Activated gamma-delta T cell treated with Interleukin-2 at 50 U/mL for 16 hours (primary cell): ENCODE data around the gene PPP1R12B.

Source experiments
- DNase-seq: peaks from one replicate; pipeline ENCODE4 v3.0.0-alpha.2; 2020

Gene PPP1R12B, protein sequence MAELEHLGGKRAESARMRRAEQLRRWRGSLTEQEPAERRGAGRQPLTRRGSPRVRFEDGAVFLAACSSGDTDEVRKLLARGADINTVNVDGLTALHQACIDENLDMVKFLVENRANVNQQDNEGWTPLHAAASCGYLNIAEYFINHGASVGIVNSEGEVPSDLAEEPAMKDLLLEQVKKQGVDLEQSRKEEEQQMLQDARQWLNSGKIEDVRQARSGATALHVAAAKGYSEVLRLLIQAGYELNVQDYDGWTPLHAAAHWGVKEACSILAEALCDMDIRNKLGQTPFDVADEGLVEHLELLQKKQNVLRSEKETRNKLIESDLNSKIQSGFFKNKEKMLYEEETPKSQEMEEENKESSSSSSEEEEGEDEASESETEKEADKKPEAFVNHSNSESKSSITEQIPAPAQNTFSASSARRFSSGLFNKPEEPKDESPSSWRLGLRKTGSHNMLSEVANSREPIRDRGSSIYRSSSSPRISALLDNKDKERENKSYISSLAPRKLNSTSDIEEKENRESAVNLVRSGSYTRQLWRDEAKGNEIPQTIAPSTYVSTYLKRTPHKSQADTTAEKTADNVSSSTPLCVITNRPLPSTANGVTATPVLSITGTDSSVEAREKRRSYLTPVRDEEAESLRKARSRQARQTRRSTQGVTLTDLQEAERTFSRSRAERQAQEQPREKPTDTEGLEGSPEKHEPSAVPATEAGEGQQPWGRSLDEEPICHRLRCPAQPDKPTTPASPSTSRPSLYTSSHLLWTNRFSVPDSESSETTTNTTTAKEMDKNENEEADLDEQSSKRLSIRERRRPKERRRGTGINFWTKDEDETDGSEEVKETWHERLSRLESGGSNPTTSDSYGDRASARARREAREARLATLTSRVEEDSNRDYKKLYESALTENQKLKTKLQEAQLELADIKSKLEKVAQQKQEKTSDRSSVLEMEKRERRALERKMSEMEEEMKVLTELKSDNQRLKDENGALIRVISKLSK

DNA sequence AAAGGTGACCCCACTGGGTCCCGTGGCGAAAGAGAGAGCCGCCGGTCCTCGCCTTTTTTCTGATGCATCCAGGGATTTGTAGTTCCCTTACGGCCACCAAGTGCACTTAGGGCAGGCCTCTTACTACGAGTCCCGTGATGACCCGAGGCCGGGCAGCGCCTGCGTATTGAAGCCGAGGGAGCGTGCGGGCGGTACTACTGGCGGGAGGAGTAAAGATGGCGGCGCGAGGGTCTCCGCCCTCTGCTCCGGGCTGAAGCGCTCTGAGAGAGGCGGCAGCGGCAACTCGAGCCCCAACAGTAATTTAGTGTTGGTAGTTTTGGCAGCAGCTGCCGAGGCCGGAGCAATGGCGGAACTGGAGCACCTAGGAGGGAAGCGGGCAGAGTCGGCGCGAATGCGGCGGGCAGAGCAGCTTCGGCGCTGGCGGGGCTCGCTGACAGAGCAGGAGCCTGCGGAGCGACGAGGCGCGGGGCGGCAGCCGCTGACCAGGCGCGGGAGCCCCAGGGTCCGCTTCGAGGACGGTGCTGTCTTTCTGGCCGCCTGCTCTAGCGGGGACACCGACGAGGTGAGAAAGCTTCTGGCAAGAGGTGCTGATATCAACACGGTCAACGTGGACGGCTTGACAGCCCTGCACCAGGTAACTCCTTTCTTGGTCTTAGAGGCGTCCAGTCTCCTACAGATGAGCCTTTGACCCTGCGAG, at the start of gene PPP1R12B:
Gene PPP1R12B, plus strand, starts transcription at position 191 of the 697 bp plus-strand sequence. Its CDS starts 153 bp downstream, at position 344.
- peak; percentile 95 for DNase-seq

DNA sequence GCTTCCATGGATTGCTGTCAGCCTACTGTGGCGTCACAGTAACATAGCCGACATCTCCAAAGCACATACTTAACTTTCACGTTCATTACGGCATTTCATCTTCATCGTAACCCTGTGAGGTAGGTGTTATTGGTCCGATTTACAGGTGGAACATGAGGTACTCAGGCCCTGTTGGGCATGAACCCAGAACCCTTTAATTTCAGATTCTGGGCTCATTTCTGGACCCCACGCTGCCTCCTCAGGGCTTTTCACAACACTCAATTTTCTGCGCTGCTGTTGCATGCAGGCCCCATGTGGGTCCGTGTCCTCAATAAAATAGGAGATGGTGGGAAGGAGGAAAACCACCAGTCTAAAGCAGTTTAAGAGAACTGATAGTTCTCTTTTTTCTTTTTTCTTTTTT, 46.3 kb upstream of the PPP1R12B start:
- DNase-seq: no peak

DNA sequence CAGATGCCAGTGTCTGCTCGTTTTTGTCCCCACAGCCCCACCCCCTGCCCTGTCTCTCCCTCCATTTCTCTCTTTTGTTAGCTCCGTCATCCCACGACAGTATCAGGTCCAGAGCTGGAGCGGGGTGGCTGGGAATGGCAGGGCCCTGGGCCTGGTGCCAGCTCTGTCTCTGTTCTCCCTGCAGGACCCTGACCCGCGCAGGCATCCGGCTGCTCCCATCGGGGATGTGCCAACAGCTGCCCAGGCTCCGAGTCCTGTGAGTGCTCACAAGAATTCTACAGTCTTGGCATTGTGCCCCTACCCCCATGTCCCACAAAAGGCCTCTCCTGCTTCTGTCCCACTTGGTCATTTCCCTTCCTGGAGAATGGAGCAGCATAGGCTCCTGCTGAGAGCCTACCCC, 44.1 kb upstream of the PPP1R12B start:
- DNase-seq: no peak

DNA sequence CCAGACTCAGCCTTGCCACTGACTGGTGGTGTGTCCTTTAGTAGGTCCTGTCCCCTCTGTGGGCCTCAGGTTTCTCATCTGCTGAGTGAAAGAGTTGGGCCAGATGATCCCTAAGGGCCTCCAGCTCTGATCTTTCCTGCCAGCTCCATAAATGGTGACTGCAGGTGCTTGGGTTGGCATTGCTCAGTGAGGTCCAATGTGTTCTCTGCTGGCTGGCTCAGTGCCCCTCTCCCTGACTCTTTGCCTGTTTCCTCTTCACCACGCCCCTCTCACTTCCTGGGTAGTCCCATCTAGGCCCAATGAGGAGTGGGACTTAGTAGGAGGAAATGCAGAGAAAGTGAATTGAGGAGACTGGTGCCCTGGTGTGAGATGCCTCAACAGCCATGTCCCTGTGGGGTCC, 43.3 kb upstream of the PPP1R12B start:
- no peak for DNase-seq

DNA sequence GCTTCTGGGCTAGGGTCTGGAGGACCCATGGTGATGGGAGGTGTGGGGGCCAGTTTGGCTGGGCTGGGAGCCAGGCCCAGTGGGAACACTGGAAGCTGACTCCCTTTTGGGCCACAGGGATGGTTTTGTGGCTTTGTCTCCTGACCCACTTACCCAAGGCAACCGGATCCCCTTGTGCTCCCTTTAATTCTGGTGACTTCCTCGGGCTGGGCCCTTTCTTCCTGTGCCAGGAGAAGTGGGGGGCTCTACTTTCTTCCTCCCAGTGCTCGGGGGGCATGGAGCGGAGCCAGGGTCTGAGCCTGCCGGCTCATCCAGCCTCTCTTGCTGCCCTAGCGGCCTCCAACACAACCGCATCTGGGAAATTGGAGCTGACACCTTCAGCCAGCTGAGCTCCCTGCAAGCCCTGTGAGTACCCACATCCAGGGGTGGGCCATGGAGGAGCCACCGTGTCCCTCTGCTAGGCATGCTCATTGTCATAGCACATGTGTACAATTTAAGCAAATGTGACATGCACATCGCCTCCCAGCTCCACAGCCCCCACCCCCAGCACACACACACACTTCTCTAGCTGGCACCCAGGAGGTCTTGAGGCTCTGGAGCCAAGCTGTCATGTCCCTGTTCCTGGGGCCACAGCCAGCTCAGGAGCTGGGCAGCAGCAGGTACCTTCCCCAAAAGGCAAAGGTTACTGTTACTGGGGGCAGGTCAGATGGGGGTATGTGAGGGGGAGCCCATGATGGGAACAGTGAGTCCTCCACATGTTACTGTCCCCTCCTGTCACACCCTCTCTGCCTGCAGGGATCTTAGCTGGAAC, 41.8 kb upstream of the PPP1R12B start:
- no peak for DNase-seq

DNA sequence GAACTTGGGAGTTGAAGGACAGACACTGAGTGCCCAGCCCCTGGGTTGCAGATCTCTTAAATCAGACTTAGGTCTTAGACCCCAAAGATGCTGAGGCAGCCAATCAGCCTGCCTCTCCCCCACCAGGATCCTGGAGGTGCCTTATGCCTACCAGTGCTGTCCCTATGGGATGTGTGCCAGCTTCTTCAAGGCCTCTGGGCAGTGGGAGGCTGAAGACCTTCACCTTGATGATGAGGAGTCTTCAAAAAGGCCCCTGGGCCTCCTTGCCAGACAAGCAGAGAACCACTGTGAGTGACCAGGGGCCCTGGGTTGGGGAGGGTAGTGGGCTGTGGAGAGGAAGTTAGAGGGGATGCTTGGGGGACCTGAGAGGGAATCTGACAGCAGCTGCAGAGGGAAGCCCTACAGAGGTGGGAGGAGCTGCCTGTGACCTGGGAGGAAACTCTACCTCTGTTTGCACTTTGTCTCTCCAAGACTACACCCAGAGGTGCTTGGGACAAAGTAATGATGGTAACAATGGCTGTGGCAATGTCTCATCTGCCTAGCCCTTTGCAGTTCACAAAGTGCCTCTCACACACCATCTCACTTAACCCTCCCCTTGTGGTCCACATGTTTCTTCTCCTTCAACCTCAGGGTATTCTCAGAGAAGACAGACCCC, 38.3 kb upstream of the PPP1R12B start:
- no peak for DNase-seq

DNA sequence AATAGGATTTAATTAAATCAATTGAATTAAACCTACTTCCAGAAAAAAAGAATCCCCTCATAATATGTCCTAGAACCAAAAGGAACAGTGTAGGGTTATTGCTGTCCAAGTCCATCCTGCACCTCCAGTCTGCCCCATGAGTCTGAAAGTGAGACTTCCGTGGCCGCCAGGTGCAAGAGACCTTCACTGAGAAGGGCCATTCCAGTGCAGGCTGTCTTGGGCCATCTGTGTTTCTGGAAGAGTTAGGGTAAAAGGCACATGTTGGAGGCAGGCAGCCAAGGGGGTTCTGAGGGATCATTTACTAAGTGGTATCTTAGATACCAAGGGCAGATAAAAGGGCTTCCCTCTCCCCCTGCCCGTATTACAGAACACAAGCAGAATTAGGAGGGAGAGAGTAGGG, 37.8 kb upstream of the PPP1R12B start:
- DNase-seq: no peak

DNA sequence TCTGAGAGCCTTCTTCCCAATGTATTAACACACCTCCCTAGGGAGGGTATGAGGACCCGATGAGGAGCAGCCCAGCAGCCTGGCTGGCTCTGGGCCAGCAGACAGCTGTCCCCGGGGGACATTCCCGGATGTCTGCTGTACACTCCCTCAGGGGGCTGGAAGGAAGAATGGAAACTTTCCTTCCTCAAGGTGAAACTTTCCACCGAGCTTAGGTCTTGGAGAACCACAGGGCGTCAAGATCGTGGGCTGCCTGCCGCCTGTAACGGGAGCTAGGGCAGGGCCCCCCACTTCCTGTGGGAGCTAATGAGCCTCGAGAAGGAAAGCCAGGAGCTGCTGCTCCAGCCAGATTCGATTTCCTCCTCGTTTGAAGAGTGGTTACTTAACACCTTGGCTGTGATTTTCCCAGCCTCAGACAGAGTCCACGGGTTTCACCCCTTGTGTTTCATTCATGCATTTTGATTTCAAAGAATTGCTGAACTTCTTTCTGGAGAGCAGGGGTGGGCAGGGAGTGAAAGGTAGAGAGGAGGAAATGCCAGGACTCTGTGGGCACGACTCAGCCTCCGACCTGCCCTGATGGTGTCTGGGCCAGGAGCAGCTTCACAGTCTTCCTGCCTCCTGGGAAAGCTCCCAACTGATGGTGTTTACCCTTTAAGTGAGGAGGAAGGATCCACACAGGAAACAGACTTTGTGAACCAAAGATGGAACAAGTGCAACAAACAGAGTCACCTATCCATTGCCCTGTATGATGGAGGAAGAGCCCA, 36.4 kb upstream of the PPP1R12B start:
- DNase-seq: no peak

DNA sequence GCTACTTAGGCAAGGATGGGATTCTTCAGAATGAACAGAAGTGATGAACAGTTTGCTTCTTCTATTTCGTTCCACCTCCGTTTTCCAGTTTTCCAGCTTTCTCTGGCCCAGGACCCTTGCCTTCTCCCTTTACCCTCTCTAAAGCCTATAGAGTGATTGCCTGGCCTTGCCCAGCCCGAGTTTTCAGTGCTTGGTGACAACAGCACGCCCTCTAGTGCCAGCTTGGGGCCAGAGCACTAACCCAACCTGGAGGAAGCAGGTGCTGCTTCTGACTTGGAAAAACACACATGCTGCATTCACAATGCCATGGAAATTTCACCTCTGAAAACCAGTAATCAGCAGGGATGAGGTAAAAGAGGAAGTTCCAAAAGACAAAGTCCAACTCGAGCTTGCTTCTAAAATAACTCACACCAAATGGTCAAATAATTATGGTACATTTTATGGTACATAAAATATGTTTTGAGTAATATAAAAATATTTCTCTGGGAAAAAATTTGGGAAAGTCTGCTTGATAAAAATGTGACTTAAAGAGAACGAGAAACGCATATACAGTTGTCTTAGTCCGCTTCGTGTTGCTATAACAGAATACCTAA, 32.8 kb upstream of the PPP1R12B start:
- peak; percentile 71 for DNase-seq

DNA sequence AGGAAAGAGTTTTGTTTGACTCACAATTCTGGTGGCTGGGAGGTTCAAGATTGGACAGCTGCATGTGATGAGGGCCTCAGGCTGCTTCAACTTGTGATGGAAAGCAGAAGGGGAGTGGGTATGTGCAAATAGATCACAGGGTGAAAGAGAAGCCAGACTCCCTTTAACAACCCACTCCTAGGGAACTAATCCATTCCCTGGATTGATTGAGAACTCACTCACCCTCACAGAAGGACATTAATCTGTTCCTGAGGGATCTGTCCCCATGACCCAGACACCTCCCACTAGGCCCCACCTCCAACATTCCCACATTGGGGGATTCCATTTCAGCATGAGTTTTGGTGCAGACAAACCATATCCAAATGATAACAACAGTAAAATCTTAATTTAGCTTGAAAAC, 32.3 kb upstream of the PPP1R12B start:
- no peak for DNase-seq

DNA sequence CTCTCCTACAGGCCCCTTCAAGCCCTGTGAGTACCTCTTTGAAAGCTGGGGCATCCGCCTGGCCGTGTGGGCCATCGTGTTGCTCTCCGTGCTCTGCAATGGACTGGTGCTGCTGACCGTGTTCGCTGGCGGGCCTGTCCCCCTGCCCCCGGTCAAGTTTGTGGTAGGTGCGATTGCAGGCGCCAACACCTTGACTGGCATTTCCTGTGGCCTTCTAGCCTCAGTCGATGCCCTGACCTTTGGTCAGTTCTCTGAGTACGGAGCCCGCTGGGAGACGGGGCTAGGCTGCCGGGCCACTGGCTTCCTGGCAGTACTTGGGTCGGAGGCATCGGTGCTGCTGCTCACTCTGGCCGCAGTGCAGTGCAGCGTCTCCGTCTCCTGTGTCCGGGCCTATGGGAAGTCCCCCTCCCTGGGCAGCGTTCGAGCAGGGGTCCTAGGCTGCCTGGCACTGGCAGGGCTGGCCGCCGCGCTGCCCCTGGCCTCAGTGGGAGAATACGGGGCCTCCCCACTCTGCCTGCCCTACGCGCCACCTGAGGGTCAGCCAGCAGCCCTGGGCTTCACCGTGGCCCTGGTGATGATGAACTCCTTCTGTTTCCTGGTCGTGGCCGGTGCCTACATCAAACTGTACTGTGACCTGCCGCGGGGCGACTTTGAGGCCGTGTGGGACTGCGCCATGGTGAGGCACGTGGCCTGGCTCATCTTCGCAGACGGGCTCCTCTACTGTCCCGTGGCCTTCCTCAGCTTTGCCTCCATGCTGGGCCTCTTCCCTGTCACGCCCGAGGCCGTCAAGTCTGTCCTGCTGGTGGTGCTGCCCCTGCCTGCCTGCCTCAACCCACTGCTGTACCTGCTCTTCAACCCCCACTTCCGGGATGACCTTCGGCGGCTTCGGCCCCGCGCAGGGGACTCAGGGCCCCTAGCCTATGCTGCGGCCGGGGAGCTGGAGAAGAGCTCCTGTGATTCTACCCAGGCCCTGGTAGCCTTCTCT, 30.3 kb upstream of the PPP1R12B start:
- DNase-seq: no peak

DNA sequence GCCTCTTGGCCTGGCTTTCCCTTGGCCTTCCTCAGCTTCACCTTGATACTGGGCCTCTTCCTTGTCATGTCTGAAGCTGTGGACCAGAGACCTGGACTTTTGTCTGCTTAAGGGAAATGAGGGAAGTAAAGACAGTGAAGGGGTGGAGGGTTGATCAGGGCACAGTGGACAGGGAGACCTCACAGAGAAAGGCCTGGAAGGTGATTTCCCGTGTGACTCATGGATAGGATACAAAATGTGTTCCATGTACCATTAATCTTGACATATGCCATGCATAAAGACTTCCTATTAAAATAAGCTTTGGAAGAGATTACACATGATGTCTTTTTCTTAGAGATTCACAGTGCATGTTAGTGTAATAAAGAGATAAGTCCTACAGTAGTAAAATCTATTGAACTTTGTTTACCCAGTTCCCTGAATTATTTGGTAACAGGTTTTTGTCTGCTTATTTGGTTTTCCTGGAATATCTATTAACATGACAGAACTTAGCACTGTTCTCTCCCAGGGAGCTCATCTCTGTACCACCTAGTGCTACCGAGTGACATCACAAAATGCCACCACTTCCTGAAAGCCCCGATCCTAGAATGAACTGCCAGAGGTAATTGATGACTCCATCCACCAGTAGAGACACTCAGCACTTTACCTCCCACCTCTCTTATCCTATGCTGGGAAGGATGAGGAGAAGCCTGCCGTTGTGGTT, 29.0 kb upstream of the PPP1R12B start:
- DNase-seq: no peak

DNA sequence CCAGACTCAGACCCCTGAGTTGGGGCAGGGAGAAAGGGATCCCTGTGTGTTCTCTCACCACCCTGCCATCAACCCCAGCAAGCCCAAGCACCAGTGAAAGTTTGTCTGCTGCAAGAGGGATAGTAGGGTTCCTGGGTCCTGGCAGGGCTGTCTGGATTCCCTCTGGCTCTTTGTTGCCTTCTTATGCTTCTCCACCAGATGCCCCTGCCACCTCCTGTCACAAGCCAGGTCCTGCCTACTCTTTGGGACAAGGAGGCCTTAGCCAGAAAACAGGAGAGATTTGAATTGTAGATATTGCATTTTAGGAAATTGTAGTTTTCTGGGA, 28.5 kb upstream of the PPP1R12B start:
- DNase-seq: no peak

DNA sequence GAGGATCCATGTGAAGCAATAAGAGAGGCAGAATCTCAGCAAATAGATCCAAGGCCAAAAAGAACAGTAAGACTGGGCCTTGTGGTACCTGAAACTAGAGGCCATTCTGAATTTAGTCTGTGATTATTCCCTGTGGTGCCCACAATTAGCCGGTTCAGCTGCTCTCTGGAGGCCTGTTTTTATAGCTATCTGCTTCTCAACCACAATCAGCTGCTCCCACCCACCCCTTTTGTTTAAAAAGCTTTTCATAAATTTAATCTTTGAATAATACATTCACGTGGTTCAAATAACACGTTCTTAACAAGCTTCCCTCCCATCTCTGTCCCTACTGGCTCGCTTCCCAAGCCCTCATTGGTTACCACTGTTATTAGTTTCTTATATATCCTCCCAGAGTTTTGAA, 24.8 kb upstream of the PPP1R12B start:
- no peak for DNase-seq

DNA sequence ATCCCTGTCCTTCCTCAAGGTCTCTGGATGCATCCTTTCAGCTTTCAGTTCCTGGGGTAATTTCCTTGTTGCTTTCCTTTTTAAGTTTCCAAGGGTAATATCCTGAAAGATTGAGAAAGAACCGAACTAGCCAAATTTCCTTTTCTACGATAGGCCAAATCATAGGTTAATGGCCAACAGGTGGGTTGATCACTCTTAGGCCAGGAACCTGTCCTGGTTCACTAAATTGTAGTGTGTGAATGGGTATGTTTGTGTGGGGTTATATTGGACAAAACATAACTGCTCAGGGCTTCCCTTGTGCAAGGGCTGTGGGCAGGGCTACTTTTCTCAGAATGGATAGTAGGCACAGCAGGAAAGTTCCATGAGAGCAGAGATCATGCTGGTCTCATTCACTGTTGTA, 23.9 kb upstream of the PPP1R12B start:
- DNase-seq: no peak

DNA sequence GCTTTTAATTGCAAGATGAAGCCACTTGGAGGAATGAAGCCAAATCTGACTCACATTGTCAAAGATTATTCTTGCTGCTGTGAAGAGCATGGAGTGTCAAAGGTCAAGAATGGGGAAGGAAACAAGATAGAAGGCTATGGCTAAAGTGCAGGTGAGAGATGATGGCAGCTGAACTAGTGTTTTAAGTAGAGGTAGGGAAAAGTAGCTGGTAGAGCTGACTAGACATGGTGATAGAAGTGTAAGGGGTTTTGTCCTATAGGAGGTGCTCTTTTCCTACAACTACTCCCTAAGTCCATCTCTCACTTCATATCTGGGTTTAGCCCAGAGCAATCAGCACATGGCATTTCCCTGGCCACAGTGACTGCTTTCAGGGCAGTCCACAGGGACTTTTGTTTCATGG, 18.6 kb upstream of the PPP1R12B start:
- DNase-seq: no peak

DNA sequence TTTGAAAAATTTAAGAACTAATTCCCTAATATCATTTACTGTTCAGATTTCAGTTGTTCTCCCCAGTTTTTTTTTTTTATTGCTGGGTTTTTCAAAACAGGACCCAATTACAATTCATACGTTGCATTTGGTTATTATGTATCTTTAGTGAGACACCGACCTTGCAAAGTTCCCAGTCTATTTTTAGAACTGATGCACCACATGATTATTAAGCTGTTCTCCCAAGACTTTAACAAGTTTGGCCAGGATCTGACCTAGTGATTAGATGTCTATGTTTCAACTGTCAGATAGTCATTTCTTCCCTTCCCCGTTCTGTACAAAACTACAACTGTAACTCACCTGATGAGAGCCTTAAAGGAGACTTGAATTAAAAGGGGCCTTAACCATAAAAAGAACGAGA, 14.6 kb upstream of the PPP1R12B start:
- DNase-seq: no peak

DNA sequence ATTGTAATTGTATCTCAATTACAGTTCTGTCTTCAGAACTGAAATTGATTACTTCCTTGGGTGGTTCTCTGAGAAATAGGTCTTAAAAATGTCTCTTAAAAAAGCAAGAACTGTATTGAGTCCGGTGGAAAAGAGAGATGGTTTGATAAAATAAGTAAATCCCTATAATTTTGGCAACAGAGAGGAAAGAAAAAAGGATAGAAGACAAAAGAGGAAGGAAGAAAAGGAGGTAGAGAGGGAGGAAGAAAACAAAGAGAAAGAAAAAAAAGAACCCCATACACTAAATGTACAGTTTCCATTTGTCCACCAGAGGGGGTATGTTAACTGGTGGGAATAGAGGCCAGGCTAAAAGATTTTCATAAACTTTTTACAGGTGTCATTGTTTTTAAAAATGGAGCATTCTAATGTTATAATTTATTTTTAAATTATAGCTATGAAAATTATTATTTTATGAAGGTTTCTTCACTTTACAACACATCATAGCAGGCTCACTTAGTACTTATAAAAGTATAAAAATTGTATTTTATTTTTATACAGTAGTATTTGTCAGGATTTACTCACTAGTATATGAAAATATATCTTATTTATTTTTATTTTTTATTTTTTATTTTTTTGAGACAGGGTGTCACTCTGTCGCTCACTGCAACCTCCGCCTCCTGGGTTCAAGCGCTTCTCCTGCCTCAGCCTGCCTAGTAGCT, 4.7 kb upstream of the PPP1R12B start:
- no peak for DNase-seq
